NCI-H187 treated with DMSO at 0.1 percent for 48 hours (cell line): ENCODE data around the gene NCAPD3.

Experiments used
- DNase-seq: peaks from one replicate; lab custom pipeline; 2025; lab: John Stamatoyannopoulos, UW

The NCAPD3 gene

DNA sequence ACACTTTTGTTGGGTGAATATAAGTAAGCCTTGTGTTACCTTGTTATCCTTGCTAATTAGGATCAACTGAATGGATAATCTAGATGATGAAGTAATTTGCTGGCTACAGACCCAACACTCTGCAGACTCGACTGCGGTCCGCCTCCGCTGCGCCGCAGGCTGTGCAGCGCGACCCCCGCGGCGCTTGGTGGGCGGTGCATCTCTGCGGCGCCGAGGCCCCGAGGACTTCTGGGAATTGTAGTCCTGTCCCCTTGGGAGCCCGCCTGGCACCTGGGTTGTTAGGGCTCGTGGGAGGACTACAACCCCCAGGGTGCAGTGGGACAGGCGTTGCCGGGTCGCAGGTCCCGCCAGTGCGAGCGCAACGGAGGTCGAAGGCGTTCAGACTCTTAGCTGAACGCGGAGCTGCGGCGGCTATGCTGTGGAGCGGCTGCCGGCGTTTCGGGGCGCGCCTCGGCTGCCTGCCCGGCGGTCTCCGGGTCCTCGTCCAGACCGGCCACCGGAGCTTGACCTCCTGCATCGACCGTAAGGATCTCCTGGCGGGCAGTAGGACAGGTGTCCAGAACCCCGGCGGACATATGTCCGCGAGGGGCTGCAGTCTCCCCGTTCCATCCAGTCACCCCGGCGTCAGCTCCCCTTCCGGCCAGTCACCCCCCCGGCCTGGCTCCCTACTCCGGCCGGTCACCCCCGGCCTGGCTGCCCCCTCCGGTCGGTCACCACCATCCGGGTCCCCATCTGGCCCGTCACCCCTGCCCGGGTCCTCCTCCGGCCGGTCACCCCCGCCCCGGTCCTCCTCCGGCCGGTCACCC is 29.6 kb upstream of the NCAPD3 start, which contains the start of the genes ACAD8 and THYN1:
Gene ACAD8 (plus strand): TSS at position 381 of the 806 bp plus-strand sequence. CDS start 33 bp downstream, at position 414.
Gene THYN1 (minus strand): TSS at position 165 of the 806 bp plus-strand sequence. CDS start 470 bp downstream, outside the sequence.
- peak; percentile 88 for DNase-seq

DNA sequence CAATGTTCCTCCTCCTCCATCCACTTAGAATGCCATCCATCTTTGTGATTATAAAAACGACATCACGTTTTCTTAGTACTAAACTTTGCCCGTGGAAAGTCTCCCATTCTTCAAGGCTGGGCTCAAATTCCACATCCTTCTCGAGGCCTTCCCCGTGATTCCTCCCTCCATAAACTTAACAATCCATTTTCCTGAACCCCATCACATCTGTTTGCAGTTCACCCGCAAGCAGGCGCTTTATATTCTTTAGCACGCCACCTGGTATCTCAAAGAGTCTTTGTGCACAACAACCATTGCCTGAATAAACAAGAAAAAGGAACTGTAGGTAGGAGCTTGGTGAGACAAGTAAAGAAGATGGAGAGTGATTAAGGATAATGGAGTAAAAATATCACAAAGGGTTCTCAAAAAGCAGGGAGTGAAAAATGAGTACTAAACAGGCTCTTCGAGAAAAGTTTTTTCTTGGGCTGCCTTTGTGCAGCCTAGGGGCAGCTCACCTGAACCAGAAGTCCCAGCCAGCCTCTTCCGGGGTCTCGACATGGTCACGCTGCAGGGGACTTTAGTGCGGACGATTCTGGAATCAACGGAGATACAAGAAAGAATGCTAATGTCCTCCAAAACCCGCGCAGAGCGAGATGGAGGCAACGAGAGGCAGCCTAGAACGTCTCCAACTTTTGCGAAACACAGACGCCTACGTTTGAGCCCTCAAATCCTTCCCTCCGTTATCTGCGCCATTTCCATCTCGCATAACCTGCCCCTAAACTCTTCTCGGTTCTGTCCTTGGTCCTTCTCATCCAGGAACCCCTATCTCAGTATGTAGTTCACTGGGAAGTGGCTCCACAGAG is 28.8 kb upstream of the NCAPD3 start:
- DNase-seq, result no peak

DNA sequence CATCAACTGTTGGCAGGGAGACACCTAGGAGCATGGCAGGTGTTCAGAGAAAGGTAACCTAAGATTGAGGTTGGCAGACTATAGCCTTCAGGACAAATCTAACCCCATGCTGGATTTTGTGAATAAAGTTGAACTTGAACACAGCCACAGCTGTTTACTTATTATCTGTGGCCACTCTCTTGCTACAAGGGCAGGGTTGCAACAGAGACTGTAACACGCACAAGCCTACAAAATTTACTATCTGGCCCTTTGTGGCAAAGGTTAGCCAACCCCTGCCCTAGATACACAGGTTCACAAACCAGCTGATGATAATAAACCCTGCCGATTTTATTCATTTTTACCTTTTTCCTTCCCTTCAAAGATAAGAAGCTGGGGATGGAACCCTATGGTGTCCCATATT is 26.9 kb upstream of the NCAPD3 start:
- no peak for DNase-seq

- no peak for DNase-seq
Measured at GRCh38 chr11:134250246-134250645, 26.5 kb upstream of the NCAPD3 start.

DNA sequence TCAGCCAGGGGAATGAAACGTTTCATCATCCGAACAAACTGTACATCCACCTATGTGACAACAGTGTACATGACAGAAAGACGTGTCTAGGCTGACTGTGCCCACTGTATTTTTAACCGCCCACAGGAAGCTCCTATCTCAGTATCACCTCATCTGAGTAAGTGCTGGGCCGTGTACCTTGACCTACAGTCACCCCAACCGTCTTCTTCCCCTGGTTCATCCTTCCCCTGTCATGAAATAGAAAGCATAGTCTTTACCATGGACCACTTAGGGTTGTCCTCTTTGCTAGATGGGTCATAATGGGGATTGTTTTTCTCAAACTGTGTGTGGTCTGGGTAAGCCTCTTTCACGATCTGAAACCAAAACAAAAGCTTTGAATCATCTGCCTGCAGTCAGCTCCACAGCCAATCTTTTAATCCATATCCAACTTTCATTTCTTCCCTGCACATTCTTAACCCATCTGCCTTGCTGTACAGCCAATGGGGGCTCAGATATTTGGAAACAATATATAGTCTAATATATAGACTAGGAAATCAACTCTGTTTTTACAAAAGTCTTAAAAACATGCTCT is 25.2 kb upstream of the NCAPD3 start:
- no peak for DNase-seq

DNA sequence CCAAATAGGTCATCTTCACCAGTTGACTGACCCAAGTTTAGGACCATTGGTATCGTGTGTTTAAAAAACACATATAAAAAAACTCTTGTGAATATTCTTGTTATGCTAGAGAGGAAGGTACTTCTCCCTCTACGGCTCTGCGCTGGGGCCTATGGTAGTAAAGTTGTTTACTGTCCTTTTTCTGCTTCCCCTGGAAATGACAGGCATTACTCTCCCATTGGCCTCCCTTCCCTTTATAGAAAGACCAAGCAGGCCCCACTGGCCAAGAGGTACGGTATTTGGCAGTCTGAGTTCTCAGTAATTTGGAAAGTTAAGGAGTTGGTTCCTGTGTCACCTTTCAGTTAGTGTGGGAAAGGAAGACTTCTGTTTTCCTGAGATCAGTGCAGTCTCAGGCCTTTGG is 22.9 kb upstream of the NCAPD3 start:
- DNase-seq, result no peak

GRCh38 chr11:134246100-134246499 is 22.3 kb upstream of the NCAPD3 start:
- no peak for DNase-seq

GRCh38 chr11:134245434-134245833 is 21.7 kb upstream of the NCAPD3 start:
- no peak for DNase-seq

DNA sequence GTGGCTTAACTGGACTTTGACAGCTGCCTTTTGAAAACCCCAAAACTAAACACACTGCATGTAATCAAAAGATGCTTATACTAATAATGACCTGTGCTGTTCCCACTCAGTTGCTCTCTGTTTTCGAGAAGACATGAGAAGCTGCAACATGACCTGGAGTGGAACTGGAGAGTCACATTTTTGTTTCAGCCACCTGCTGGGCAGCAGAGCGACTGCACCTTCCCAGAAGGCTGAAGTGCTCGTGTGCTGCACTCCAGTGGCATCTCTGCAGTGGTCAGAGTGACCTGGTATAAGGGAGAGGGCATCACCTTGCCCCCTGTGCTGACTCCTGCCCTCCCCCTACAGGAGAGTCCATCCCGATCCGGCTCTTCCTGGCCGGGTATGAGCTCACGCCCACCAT is 20.8 kb upstream of the NCAPD3 start:
- no peak for DNase-seq

GRCh38 chr11:134243913-134244312 is 20.1 kb upstream of the NCAPD3 start:
- DNase-seq, result no peak

DNA sequence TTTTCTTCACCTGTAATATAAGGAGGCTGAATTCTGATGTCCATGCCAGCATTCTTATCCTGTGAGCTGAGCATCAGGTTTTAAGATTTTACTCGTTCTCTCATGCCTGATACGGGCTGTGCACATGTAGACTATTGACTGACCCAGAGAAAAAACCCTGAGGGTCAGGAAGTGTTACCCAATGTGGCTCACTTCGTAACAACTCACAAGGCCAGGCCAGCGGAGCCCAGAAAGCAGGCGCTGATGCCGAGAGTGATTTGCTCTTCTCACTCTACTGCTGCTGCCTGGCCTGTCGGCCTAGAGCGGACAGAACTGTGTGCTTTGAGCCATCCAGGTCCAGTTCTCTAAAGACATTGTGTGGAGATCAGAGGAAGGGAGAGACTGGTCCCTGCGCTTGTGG is 18.6 kb upstream of the NCAPD3 start:
- DNase-seq, result no peak

DNA sequence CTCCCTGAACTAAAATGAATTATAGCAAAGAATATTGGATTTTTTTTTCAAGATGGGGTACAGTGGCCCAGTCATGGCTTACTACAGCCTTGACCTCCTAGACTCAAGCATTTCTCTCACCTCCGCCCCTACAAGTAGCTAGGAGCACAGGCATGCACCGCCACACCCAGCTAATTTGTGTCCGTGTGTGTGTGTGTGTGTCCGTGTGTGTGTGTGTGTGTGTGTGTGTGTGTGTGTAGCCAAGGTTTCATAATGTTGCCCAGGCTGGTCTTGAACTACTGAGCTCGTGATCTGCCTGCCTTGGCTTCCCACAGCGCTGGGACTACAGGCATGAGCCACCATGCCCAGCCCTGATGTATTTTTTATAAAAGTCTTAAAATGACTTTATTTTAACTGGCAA is 16.8 kb upstream of the NCAPD3 start:
- no peak for DNase-seq

DNA sequence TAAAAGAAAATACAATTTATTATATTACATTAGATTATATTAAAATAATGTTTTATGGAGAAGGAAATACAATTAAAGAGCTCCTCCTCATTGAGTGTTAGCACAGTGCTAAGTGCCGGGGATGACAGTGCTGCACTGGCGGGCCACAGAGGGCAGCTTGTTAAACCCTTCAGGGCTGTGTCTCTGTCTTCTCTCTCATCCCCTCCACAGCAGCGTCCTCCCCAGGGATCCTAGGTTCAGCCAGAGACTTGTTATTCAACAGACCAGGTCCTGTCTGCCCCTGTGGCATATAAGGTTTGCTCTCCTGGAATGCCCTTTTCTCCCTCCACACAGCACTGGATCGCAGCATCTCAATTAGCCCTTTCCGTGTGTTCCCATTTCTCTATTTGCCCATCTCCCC is 15.2 kb upstream of the NCAPD3 start:
- DNase-seq, result no peak

GRCh38 chr11:134237557-134237922 is 13.8 kb upstream of the NCAPD3 start:
- DNase-seq, result no peak

DNA sequence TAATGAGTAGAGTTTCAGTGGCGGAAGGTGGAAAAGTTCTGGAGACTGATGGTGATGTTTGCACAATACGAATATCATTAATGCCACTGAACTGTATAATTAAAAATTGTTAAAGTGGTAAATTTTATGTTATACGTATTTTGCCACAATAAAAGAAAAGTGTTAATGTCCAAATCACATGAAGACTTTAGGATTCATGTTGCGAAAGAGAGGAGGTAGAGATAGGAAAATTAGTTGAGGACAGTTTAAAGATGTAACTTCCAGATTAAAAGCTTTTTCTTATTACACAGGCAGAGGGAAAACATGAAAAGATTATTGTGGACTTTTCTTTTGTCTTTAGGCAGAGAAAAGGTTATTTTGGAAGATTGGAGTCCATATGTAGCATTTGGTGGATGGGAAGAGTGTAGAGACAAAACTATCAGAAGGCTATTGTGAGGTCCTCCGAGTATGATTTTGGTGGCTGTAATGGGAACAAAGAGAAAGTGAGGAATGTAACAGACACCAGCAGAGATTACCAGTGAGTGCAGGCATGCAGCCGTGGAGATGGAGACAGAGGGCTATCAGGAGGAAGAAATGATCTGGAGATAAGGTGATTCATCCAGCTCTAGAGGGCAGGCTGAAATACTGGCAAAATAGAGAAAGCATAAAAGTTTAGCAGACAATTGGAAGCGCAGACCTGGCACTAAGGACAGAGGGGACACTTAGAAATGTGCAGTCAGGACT is 13.2 kb upstream of the NCAPD3 start:
- DNase-seq, result no peak

DNA sequence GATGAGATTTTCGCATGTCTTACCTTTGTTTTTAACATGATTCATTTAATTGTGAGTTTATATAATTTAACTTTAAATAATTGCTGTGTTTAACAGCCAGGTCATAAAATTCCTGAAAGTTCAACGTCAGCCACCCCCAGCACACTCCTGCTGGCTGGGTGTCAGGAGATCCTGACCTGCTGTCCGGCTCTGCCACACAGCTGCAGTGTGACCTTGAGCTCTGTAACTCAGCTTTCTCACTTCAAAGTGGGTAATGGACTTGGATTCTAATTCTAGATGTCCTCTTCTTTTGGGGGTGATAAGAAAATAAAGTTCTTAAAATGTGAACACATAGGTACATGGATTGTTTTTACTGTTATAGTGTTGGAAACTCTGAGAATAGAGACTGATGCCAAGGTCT is 11.6 kb upstream of the NCAPD3 start:
- DNase-seq, result no peak

DNA sequence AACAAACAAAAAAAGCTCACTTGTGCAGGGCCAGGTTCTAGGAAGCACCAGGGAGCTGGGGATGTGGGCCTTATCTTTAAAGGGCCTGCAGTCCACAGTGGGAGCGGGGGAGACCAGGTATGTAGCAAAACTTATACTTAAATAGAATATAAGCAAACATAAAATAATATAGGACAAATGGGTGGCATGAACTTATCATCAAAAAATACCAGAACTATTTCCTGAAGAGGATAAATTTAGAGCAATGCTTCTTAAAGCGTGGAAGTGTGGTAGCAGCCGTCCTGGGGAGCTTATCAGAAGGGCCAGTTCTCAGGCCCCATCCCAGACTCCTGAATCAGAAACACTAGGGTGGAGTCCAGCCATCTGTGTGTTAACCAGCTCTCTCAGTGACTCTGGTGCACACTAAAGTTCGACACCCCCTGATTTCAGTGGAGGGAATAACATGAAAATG is 10.0 kb upstream of the NCAPD3 start:
- no peak for DNase-seq

GRCh38 chr11:134231958-134232659 is 8.3 kb upstream of the NCAPD3 start:
- DNase-seq, result no peak

GRCh38 chr11:134230339-134230738 is 6.6 kb upstream of the NCAPD3 start:
- DNase-seq, result no peak

DNA sequence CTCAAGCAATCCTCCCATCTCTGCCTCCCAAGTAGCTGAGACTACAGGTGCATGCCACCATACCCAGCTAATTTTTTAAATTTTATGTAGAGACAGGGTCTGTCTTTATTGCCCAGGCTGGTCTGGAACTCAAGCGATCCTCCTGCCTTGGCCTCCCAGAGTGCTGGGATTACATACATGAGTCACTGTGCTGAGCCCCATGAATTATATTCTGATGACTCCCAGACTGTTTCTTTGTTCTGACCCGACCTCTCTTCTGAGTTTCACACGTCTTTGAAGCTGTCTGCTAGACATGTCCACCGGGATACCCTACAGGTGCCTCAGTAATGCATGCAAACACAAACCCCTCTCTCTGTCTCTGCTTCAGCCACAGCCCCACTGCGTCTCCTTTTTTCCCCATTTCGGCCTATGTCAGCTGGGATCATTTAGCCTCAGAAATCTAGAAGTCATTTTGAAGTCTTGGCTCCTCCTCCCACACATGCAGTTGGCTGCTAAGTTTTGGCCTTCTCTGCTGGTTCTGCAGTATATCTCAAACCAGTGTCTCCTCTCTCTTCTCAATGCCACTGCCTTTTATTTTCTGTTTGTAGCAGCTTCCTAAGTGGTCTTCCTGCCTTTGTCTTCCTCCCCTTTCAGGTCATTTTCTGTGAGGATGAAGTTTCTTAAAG is 5.5 kb upstream of the NCAPD3 start:
- no peak for DNase-seq

DNA sequence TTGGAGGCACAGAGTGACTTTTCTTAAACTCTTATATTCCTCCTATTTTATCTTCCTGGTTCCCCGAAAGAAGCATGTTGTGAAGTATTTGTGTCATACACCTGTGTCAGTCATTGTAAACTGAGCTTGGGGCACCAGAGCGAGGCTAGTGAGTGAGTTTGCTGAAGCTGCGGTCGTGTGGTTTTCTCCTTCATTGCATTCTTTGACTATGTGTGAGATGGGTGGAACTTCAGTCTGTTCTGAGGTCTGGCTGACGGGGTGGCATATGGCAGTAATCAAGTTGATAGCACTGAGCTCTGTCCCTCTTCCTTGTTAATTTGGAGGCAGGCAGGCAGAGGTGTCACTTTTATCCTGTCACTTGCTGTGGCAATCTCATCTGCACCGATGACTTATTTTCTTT is 4.9 kb upstream of the NCAPD3 start:
- DNase-seq, result no peak
